ENCODE measurements around the gene EXOC3L2. TPM values are rescaled to one million over a fixed set of nuclear protein-coding genes. Genes with fewer than 3 reads are reported as not detected.

The EXOC3L2 gene
- total RNA-seq, 1 donor from 2014 or later = not detected

- ATAC-seq (ENCODE audit: low read depth) (no peak), DNase-seq (no peak)
- no peaks in the 10 kb centered on the region for H3K9me3 Mint-ChIP-seq
- no peaks in the 10 kb centered on the region for H3K36me3 Mint-ChIP-seq (ENCODE audit: low read depth)
- intact Hi-C loops (cut with micrococcal nuclease) = no loop called here
- no peaks in the 10 kb centered on the region for H3K4me1 Mint-ChIP-seq
- ChIA-PET POLR2A (no interaction called here), CTCF (no interaction called here)
- no peak overlapping the region for H3K27ac Mint-ChIP-seq
- peaks cover 45% of the 10 kb centered on the region for H3K27me3 Mint-ChIP-seq
- no peak overlapping the region for H3K4me3 Mint-ChIP-seq
- TF ChIP-seq CTCF (IDR thresholded peaks at IDR 0.05) = no peak
Observed at GRCh38 chr19:45216667-45217066, 28.5 kb downstream of the EXOC3L2 start.

GRCh38 chr19:45215391-45216191, 29.6 kb downstream of the EXOC3L2 start:
- Mint-ChIP-seq H3K27ac (no peak overlapping the region), H3K27me3 (peaks cover 43% of the 10 kb centered on the region), H3K4me1 (no peaks in the 10 kb centered on the region), H3K4me3 (no peak overlapping the region), H3K9me3 (no peaks in the 10 kb centered on the region), H3K36me3 (ENCODE audit: low read depth) (no peaks in the 10 kb centered on the region)
- TF ChIP-seq CTCF (IDR thresholded peaks at IDR 0.05) = no peak
- CTCF ChIA-PET = no interaction called here
- intact Hi-C loops (cut with micrococcal nuclease) = no loop called here
- POLR2A ChIA-PET = no interaction called here
- DNase-seq (no peak), ATAC-seq (ENCODE audit: low read depth) (no peak)

- intact Hi-C loops (cut with micrococcal nuclease) = no loop called here
- Mint-ChIP-seq H3K4me3 (no peak overlapping the region), H3K36me3 (ENCODE audit: low read depth) (no peaks in the 10 kb centered on the region), H3K4me1 (no peaks in the 10 kb centered on the region), H3K27ac (no peak overlapping the region), H3K9me3 (no peaks in the 10 kb centered on the region), H3K27me3 (peaks cover 30% of the 10 kb centered on the region)
- POLR2A ChIA-PET = no interaction called here
- TF ChIP-seq CTCF (IDR thresholded peaks at IDR 0.05) = no peak
- DNase-seq = no peak
- CTCF ChIA-PET = no interaction called here
- no peak for ATAC-seq (ENCODE audit: low read depth)
Observed at GRCh38 chr19:45213031-45213430, 32.2 kb downstream of the EXOC3L2 start.

- H3K27me3 Mint-ChIP-seq = peaks cover 26% of the 10 kb centered on the region
- no peak overlapping the region for H3K27ac Mint-ChIP-seq
- ATAC-seq (ENCODE audit: low read depth) (no peak), DNase-seq (no peak)
- CTCF ChIA-PET = no interaction called here
- POLR2A ChIA-PET = no interaction called here
- H3K9me3 Mint-ChIP-seq = no peaks in the 10 kb centered on the region
- no peaks in the 10 kb centered on the region for H3K4me1 Mint-ChIP-seq
- TF ChIP-seq CTCF (IDR thresholded peaks at IDR 0.05) = no peak
- intact Hi-C loops (cut with micrococcal nuclease) = no loop called here
- H3K36me3 Mint-ChIP-seq (ENCODE audit: low read depth) = no peaks in the 10 kb centered on the region
- no peak overlapping the region for H3K4me3 Mint-ChIP-seq
Observed at GRCh38 chr19:45211751-45212381, 33.3 kb downstream of the EXOC3L2 start.

GRCh38 chr19:45206328-45206727, 38.9 kb downstream of the EXOC3L2 start:
- intact Hi-C loops (cut with micrococcal nuclease) = no loop called here
- Mint-ChIP-seq H3K4me1 (no peaks in the 10 kb centered on the region), H3K4me3 (no peak overlapping the region), H3K9me3 (peaks cover 2% of the 10 kb centered on the region), H3K27ac (no peak overlapping the region), H3K36me3 (ENCODE audit: low read depth) (peaks cover 2% of the 10 kb centered on the region), H3K27me3 (no peaks in the 10 kb centered on the region)
- ChIA-PET POLR2A (no interaction called here), CTCF (no interaction called here)
- no peak for DNase-seq
- no peak for TF ChIP-seq CTCF (IDR thresholded peaks at IDR 0.05)
- ATAC-seq (ENCODE audit: low read depth) = no peak

All from activated B cell treated with CpG ODN at 0.5 μM for 24 hours (primary cell).